Islet precursor cell (in vitro differentiated cells): Measurements from ENCODE around the gene AFTPH.

ENCODE experiments used
- DNase-seq: peaks from one replicate; pipeline ENCODE4 v3.0.0-alpha.2; 2018

Gene AFTPH

GRCh38 chr2:64637000-64637635, 113.0 kb downstream of the AFTPH start:
- no peak for DNase-seq

DNA sequence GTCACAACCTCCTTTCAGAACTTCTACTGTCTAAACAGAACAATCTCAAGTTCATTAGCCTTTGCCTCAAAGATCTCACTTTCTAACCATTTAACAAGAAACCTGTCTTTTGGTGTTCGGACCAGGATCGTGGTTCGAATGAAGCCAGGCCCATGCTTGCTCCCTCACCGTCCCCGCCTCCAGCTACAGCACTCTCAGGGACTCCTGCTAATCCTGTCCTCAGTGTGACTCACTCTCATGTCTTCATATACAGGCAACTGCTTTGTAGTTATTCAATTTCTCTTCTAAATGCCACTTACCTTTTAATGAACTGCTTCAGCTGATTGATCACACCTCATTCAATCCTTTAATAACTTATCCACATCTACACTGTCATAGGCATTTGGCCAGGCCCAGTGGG, 113.8 kb downstream of the AFTPH start:
- no peak for DNase-seq

DNA sequence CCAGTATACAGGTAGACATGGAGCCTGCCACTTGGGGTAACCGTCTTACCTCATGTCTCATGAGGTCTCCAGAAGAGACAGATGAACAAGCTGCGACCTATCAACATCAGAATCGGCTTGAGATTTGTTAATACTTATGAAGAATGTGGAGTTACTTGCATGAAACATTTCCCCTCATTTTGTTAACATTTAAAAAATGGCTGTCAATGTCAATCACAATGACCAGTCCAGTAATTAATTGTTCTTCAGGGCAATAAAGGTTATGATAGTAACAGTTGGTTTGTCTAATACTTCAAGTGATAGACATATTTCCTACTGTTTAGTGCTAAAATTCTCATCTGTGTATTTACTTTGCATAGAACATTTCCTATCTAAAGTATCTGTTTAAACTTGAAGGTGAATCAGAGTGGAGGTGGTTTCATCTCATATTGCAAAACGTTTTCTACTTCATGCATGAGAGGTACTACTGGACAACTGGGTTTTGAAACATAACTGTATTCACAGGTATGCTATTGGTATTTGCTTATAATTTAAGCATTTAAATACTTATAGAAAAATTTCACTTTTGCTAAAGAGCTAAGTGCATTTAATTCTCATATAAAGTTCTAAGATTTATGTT, 114.5 kb downstream of the AFTPH start:
- no peak for DNase-seq

DNA sequence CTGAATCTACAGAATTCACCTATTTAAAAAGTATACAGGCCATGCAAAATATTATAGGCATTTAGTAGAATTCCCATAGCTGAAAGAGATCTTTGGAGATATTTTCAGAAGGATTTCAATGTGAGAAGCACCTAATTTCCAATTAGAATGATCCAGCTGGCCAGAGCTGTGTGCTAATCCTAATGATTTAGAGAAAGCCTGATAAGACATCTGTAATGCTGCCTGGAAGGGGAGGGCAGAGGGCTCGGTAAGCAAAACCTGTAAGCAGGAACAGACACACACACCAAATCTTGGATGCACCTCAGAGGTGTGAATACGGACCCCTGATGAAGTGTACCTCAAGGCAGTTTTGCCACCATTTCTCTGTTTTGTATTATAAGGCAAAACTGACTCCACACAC, 115.6 kb downstream of the AFTPH start:
- no peak for DNase-seq

GRCh38 chr2:64640153-64641044, 116.3 kb downstream of the AFTPH start:
- DNase-seq: peak; percentile 61

DNA sequence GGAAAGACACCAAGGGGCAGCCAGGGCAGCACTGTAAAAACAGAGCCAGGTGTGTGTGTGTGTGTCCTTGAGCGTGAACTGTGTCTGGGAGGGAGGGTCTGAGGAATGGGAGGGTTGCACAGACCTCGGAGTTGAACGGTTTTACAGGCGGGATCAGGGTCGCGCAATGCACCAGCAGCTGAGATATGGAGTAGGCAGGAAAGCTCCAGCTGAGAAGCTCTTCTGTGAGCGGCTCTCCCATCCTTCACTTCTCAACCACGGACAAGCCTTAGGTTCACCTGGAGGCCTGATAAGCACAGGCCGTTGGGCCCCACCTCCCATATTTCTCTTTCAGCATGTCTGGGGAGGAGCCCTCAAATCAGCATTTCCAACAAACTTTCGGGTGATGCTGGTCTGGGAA, 117.5 kb downstream of the AFTPH start:
- no peak for DNase-seq
